Esophagus (tissue), 2 donors: ENCODE data around the gene WFIKKN1. TPM values are rescaled to one million over a fixed set of nuclear protein-coding genes. Genes with fewer than 3 reads are reported as not detected.

Experiments
- H3K27ac ChIP-seq, 2 donors: one replicate each; pipeline ENCODE4 v1.5.1; 2013; ENCODE audit warnings: low read depth in 2 of 2, mild to moderate bottlenecking in 2 of 2, inconsistent platforms in 1 of 2, low read length in 1 of 2, moderate library complexity in 1 of 2
- H3K27me3 ChIP-seq, 2 donors: one replicate each; pipeline ENCODE4 v1.6.1; 2013; ENCODE audit warnings: low read length in 2 of 2, control low read depth in 1 of 2, mild to moderate bottlenecking in 1 of 2; ENCODE audit not compliant: insufficient read depth in 2 of 2, control insufficient read depth in 1 of 2
- H3K36me3 ChIP-seq, 2 donors: one replicate each; pipeline ENCODE4 v1.6.1; 2013; ENCODE audit warnings: low read length in 1 of 2; ENCODE audit not compliant: control insufficient read depth in 2 of 2, insufficient read depth in 2 of 2
- H3K4me1 ChIP-seq, 2 donors: one replicate each; pipeline ENCODE4 v1.6.1; 2013; ENCODE audit warnings: low read length in 1 of 2; ENCODE audit not compliant: control insufficient read depth in 2 of 2, insufficient read depth in 2 of 2
- H3K4me3 ChIP-seq, 2 donors: one replicate each; pipeline ENCODE4 v1.5.1; 2013; ENCODE audit warnings: low read length in 2 of 2, mild to moderate bottlenecking in 2 of 2, low read depth in 1 of 2, moderate library complexity in 1 of 2
- H3K9me3 ChIP-seq, 2 donors: one replicate each; pipeline ENCODE4 v1.6.1; 2013; ENCODE audit warnings: mild to moderate bottlenecking in 2 of 2, low read depth in 1 of 2, low read length in 1 of 2, moderate library complexity in 1 of 2; ENCODE audit not compliant: control insufficient read depth in 2 of 2, insufficient read depth in 1 of 2
- WGBS, 2 donors: extraction: QIAGEN DNeasy Blood & Tissue Kit; methylation state at CpG; one replicate each; pipeline ENCODE4 v1.1.7; 2013; 5-methylcytosine and 5-hydroxymethylcytosine counted together
- polyA plus RNA-seq, 2 donors: library from polyadenylated mRNA; stranded (reverse); fragments of 200-250 nt; gene quantifications; one replicate each; pipeline ENCODE4 v1.2.3, GENCODE V29; 2013
- donor health status: healthy with polysubstance abuse.
- donor health status: Bipolar disorder and iron deficiency.

The WFIKKN1 gene
- polyA plus RNA-seq, 2 donors: 0.11 to 1.5 TPM

GRCh38 chr16:628321-629061 is 2.3 kb upstream of the WFIKKN1 start:
- Histone ChIP-seq H3K36me3 (peaks cover 0 to 42% of the 10 kb centered on the region in 2 donors), H3K27me3 (no peaks in the 10 kb centered on the region), H3K4me3 (no peak overlapping the region), H3K4me1 (peaks cover 10 to 11% of the 10 kb centered on the region in 2 donors), H3K9me3 (no peaks in the 10 kb centered on the region), H3K27ac (no peak overlapping the region)
- WGBS, 2 donors: 90 to 91% methylated on average over 33 of the region's 33 CpGs

DNA sequence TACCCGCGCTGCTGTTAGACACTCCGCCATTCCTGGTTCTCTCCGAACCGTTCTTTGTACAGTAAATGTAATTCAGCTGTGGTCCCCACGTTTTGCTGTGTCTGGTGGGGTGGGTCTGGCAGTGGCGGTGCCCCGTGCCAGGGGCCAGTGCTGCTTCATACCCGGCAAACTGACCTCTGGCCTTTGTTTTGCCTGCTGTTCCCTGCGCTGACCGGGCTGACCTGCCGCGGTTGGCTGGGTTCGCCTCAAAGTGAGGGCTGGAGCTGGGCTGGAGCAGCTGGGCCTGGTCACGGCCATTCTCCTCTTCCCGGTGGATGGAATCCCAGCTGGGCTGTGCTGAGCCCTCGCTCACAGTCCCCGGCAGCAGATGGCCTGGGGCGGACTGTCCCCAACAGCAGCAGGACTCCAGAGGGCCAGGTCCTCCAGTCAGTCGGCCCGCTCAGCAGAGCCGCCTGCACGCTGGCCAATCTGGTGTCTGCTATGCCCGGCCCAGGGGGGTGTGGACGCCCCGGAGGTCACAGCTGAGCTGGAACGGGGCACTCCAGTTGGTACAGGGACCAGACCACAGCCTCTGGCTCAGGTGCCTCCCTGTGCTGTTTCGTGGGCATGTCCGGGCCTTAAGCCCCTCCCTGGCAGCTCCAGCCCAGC is 1.5 kb upstream of the WFIKKN1 start:
- no peak overlapping the region for H3K4me3 ChIP-seq
- H3K9me3 ChIP-seq: no peaks in the 10 kb centered on the region
- WGBS, 2 donors: 71 to 73% methylated on average over 28 to 29 of the region's 29 CpGs
- H3K4me1 ChIP-seq: peaks cover 10 to 11% of the 10 kb centered on the region in 2 donors
- no peaks in the 10 kb centered on the region for H3K27me3 ChIP-seq
- H3K27ac ChIP-seq: no peak overlapping the region
- peaks cover 0 to 50% of the 10 kb centered on the region in 2 donors for H3K36me3 ChIP-seq

- H3K27me3 ChIP-seq: no peaks in the 10 kb centered on the region
- 39 to 51% methylated on average over 11 of the region's 11 CpGs for WGBS, 2 donors
- H3K36me3 ChIP-seq: peaks cover 0 to 50% of the 10 kb centered on the region in 2 donors
- H3K9me3 ChIP-seq: no peaks in the 10 kb centered on the region
- no peak overlapping the region for H3K4me3 ChIP-seq
- peaks cover 10 to 13% of the 10 kb centered on the region in 2 donors for H3K4me1 ChIP-seq
- H3K27ac ChIP-seq: no peak overlapping the region
Observed at GRCh38 chr16:629833-630248, 944 bp upstream of the WFIKKN1 start.

DNA sequence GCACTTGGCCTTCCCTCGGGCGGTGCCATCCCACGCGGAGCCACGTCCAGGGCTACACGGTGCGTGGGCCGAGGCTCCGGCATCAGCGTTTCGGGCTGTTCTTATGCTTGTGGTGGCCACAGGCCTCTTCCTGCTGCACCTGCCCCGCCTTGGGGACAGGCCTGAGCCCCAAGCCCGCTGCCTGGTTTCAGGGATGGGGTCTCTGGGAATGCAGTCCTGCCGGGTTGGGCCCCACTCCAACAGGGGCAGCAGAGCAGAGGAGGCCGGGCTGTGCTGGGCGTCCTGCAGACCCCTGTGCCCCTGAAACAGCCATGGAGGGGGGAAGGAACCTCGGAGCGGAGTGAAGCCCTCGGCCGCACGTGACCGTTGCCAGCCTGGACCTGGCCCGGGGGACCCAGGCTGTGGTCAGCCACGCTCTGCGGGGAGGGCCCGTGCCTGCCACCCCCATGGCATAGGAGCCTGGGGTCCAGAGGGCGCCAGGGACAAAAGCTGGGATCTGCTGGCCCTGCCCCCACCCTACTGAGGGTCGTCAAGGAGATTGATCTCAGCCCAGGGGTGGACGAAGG is 453 bp upstream of the WFIKKN1 start:
- Histone ChIP-seq H3K4me3 (no peak overlapping the region), H3K27ac (no peak overlapping the region), H3K9me3 (no peaks in the 10 kb centered on the region), H3K36me3 (peaks cover 0 to 49% of the 10 kb centered on the region in 2 donors), H3K4me1 (peaks cover 10 to 18% of the 10 kb centered on the region in 2 donors), H3K27me3 (no peaks in the 10 kb centered on the region)
- WGBS, 2 donors: 42 to 48% methylated on average over 29 of the region's 29 CpGs

- H3K27me3 ChIP-seq: no peaks in the 10 kb centered on the region
- H3K9me3 ChIP-seq: no peaks in the 10 kb centered on the region
- no peak overlapping the region for H3K27ac ChIP-seq
- no peak overlapping the region for H3K4me3 ChIP-seq
- H3K4me1 ChIP-seq: peaks cover 10 to 22% of the 10 kb centered on the region in 2 donors
- 53 to 57% methylated on average over 9 of the region's 9 CpGs for WGBS, 2 donors
- H3K36me3 ChIP-seq: peaks cover 0 to 37% of the 10 kb centered on the region in 2 donors
Observed at GRCh38 chr16:631808-632358, 1.1 kb downstream of the WFIKKN1 start.

GRCh38 chr16:632486-633335 is 1.9 kb downstream of the WFIKKN1 start:
- WGBS, 2 donors: 93 to 94% methylated on average over 65 to 67 of the region's 67 CpGs
- Histone ChIP-seq H3K36me3 (peaks cover 0 to 29% of the 10 kb centered on the region in 2 donors), H3K27ac (no peak overlapping the region), H3K4me1 (peaks cover 10 to 25% of the 10 kb centered on the region in 2 donors), H3K27me3 (no peaks in the 10 kb centered on the region), H3K4me3 (no peak overlapping the region), H3K9me3 (no peaks in the 10 kb centered on the region)

DNA sequence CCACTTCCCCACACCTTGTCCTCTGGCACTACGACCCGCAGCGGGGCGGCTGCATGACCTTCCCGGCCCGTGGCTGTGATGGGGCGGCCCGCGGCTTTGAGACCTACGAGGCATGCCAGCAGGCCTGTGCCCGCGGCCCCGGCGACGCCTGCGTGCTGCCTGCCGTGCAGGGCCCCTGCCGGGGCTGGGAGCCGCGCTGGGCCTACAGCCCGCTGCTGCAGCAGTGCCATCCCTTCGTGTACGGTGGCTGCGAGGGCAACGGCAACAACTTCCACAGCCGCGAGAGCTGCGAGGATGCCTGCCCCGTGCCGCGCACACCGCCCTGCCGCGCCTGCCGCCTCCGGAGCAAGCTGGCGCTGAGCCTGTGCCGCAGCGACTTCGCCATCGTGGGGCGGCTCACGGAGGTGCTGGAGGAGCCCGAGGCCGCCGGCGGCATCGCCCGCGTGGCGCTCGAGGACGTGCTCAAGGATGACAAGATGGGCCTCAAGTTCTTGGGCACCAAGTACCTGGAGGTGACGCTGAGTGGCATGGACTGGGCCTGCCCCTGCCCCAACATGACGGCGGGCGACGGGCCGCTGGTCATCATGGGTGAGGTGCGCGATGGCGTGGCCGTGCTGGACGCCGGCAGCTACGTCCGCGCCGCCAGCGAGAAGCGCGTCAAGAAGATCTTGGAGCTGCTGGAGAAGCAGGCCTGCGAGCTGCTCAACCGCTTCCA is 2.7 kb downstream of the WFIKKN1 start:
- Histone ChIP-seq H3K4me1 (peaks cover 10 to 25% of the 10 kb centered on the region in 2 donors), H3K4me3 (no peak overlapping the region), H3K9me3 (no peaks in the 10 kb centered on the region), H3K27me3 (no peaks in the 10 kb centered on the region), H3K36me3 (peaks cover 0 to 23% of the 10 kb centered on the region in 2 donors), H3K27ac (no peak overlapping the region)
- 95 to 97% methylated on average over 74 of the region's 74 CpGs for WGBS, 2 donors

GRCh38 chr16:634051-634670 is 3.4 kb downstream of the WFIKKN1 start:
- peaks cover 10 to 25% of the 10 kb centered on the region in 2 donors for H3K4me1 ChIP-seq
- H3K4me3 ChIP-seq: no peak overlapping the region

More at GRCh38 chr16:634051-634670, 3.4 kb downstream of the WFIKKN1 start:
- H3K36me3 ChIP-seq: peaks cover 0 to 18% of the 10 kb centered on the region in 2 donors
- WGBS, 2 donors: 89 to 90% methylated on average over 22 of the region's 22 CpGs
- no peak overlapping the region for H3K27ac ChIP-seq
- no peaks in the 10 kb centered on the region for H3K9me3 ChIP-seq
- H3K27me3 ChIP-seq: no peaks in the 10 kb centered on the region
